CD4-positive, CD25-positive, alpha-beta regulatory T cell (primary cell): ENCODE measurements around the gene ZCCHC17. TPM values are rescaled to one million over a fixed set of nuclear protein-coding genes. Genes with fewer than 3 reads are reported as not detected.
"Not testable (repeated sequence)": the region's sequence is repeated elsewhere in the genome, so short reads cannot be mapped to it uniquely, and the experiment has no call there.

Source experiments
- ATAC-seq, 2 donors: fragments of 150-1000 bp; cut with Tn5 transposase; one replicate each; pipeline ENCODE4 v1.10.0; 2021; ENCODE audit warnings: low read depth in 2 of 2, moderate number of reproducible peaks in 2 of 2, moderate library complexity in 1 of 2
- DNase-seq, 3 donors: peaks; one replicate each; pipeline versions ENCODE4 v3.0.0 to v3.0.0-alpha.2; 2012 to 2022; ENCODE audit warnings: mixed read lengths in 1 of 3
- H3K27ac ChIP-seq: one replicate; pipeline ENCODE4 v1.7.0; 2013; ENCODE audit warnings: mild to moderate bottlenecking, low read length; ENCODE audit not compliant: insufficient read depth, poor library complexity, severe bottlenecking
- H3K27me3 ChIP-seq: one replicate; pipeline ENCODE4 v1.7.0; 2013; ENCODE audit warnings: low read length; ENCODE audit not compliant: control insufficient read depth, insufficient read depth
- H3K36me3 ChIP-seq: one replicate; pipeline ENCODE4 v1.7.0; 2013; ENCODE audit warnings: mild to moderate bottlenecking, low read length, moderate library complexity; ENCODE audit not compliant: control insufficient read depth, insufficient read depth
- H3K4me1 ChIP-seq: 2 replicates; pipeline ENCODE4 v1.7.0; 2013; ENCODE audit warnings: mild to moderate bottlenecking, low read length; ENCODE audit not compliant: insufficient read depth, control insufficient read depth, poor library complexity, severe bottlenecking
- H3K4me3 ChIP-seq: one replicate; pipeline ENCODE4 v1.7.0; 2013; ENCODE audit warnings: low read depth, mild to moderate bottlenecking, low read length, moderate library complexity
- H3K9me3 ChIP-seq, 2 experiments: 1 replicate in 1 of 2; 2 replicates in 1 of 2; pipeline ENCODE4 v1.7.0; 2013; ENCODE audit warnings: low read length in 2 of 2, mild to moderate bottlenecking in 1 of 2, moderate library complexity in 1 of 2; ENCODE audit not compliant: control insufficient read depth in 2 of 2
- H3K27ac Mint-ChIP-seq, 3 donors: one replicate each; pipeline ENCODE4 v1.8.0; 2020 to 2022; ENCODE audit warnings: mild to moderate bottlenecking in 3 of 3, mixed read lengths in 3 of 3, moderate library complexity in 2 of 3
- H3K27me3 Mint-ChIP-seq: one replicate; pipeline ENCODE4 v1.8.0; 2022; ENCODE audit warnings: mild to moderate bottlenecking, mixed read lengths
- H3K36me3 Mint-ChIP-seq: one replicate; pipeline ENCODE4 v1.8.0; 2020; ENCODE audit warnings: mixed read lengths
- H3K4me1 Mint-ChIP-seq, 4 donors: one replicate each; pipeline ENCODE4 v1.8.0; 2020 to 2022; ENCODE audit warnings: mixed read lengths in 4 of 4, mild to moderate bottlenecking in 1 of 4
- H3K4me3 Mint-ChIP-seq, 4 donors: one replicate each; pipeline ENCODE4 v1.8.0; 2020 to 2022; ENCODE audit warnings: mild to moderate bottlenecking in 4 of 4, mixed read lengths in 4 of 4, moderate library complexity in 3 of 4
- H3K9me3 Mint-ChIP-seq, 7 donors: one replicate each; pipeline ENCODE4 v1.8.0; 2020 to 2022; ENCODE audit warnings: mixed read lengths in 7 of 7, mild to moderate bottlenecking in 3 of 7, moderate library complexity in 2 of 7
- polyA plus RNA-seq, 4 donors: library from polyadenylated mRNA; unstranded; fragments of 300-500 nt; fragmentation: Illumina TruSeq; gene quantifications; one replicate each; pipeline ENCODE4 v1.2.3, GENCODE V29; 2021
- total RNA-seq: library from RNA; stranded (reverse); gene quantifications from one replicate; pipeline ENCODE4 v1.2.3, GENCODE V29; 2022

Gene ZCCHC17
- total and polyA plus RNA-seq, 5 donors from 2014 or later: 14.3 to 58.6 (median 45.8) TPM

DNA sequence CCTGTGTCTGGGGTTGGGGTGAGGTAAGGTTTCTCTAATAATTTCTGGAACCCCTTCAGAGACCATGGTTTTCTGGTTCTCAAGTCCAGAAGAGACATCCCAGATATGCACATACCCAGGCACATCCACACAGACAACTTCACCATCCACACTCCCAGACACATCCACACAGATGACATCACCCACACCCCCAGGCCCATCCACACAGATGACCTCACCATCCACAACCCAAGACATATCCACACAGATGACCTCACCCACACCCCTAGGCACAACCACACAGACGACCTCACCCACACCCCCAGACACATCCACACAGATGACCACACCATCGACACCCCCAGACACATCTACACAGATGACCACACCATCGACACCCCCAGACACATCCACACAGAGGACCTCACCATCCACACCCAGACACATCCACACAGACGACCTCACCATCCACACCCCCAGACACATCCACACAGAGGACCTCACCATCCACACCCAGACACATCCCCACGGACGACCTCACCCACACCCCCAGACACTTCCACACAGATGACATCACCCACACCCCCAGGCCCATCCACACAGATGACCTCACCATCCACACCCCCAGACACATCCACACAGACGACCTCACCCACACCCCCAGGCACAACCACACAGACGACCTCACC lies 89.9 kb downstream of the ZCCHC17 start:
- H3K4me1 ChIP-seq, H3K4me3 ChIP-seq, DNase-seq, H3K9me3 ChIP-seq, H3K4me3 Mint-ChIP-seq, H3K27ac ChIP-seq, H3K9me3 Mint-ChIP-seq, H3K36me3 ChIP-seq, H3K36me3 Mint-ChIP-seq, H3K4me1 Mint-ChIP-seq, ATAC-seq, H3K27me3 ChIP-seq: not testable (repeated sequence)
- Mint-ChIP-seq H3K27ac (peak overlapping the region in 1 of 3 donors; percentile 73), H3K27me3 (peaks cover 26% of the 10 kb centered on the region)

DNA sequence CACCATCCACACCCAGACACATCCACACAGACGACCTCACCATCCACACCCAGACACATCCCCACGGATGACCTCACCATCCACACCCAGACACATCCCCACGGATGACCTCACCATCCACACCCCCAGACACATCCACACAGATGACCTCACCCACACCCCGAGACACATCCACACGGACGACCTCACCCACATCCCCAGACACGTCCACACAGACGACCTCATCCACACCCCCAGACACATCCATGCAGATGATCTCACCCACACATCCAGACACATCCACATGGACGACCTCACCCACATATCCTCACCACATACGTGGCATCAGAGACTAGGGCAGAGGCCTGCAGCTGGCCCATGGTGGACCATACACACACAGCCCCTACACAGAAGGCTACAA lies 90.8 kb downstream of the ZCCHC17 start:
- Histone ChIP-seq H3K9me3 (no peaks in the 10 kb centered on the region), H3K27ac (no peak overlapping the region), H3K36me3 (no peaks in the 10 kb centered on the region), H3K4me1 (no peaks in the 10 kb centered on the region), H3K27me3 (no peaks in the 10 kb centered on the region), H3K4me3 (no peak overlapping the region)
- Mint-ChIP-seq H3K27me3 (peaks cover 27% of the 10 kb centered on the region), H3K36me3 (no peaks in the 10 kb centered on the region), H3K4me1 (no peaks in the 10 kb centered on the region), H3K27ac (no peak overlapping the region), H3K9me3 (no peaks in the 10 kb centered on the region), H3K4me3 (no peak overlapping the region)
- ATAC-seq (no peak), DNase-seq (no peak)

DNA sequence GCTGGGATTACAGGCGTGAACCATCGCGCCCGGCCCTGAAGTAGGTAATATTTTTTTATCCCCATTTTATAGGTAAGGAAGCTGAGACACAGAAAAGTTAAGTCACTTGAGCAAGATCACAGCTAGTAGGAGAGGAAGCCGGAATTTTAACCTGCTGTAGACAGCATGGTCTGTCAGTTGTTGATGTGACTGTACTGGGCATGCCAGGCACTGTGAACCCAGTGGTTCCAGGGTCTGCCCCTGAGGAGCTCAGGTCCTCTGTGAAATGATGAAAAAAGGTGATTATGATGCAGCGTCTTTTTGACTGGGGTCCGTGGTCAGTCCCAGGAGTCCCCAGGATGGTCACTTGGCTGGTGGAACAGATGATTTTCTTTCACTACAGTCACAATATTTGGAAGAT lies 92.8 kb downstream of the ZCCHC17 start:
- Histone ChIP-seq H3K27ac (no peak overlapping the region), H3K36me3 (no peaks in the 10 kb centered on the region), H3K9me3 (no peaks in the 10 kb centered on the region), H3K4me3 (no peak overlapping the region), H3K27me3 (no peaks in the 10 kb centered on the region), H3K4me1 (peaks cover 5% of the 10 kb centered on the region)
- Mint-ChIP-seq H3K36me3 (no peaks in the 10 kb centered on the region), H3K27ac (peak overlapping the region in 1 of 3 donors; percentile 63), H3K27me3 (peaks cover 22% of the 10 kb centered on the region), H3K4me3 (no peak overlapping the region), H3K4me1 (peaks cover 0 to 5% (median 3%) of the 10 kb centered on the region in 4 donors), H3K9me3 (no peaks in the 10 kb centered on the region)
- ATAC-seq (no peak), DNase-seq (no peak)

DNA sequence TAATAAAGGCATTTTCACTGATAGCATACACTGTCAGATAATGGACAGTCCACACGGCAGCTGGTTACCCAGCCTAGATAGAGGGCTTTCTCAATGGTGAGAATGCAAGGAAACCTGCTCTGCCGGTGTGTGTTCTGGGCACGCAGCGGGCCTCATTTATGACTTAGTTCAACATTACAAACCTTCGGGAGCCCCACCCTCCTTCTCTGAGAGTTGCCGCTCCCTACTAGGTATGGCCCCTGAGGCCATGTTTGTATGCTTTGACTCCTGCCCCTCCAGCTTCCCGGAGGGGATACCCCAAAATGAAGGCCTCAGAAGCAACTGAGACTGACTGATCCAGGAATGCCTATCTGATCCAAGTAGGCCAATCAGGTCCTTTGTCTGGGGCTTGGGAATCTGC lies 93.2 kb downstream of the ZCCHC17 start:
- Mint-ChIP-seq H3K27me3 (peaks cover 27% of the 10 kb centered on the region), H3K4me3 (no peak overlapping the region), H3K27ac (no peak overlapping the region), H3K4me1 (peaks cover 0 to 9% (median 5%) of the 10 kb centered on the region in 4 donors), H3K9me3 (no peaks in the 10 kb centered on the region), H3K36me3 (no peaks in the 10 kb centered on the region)
- Histone ChIP-seq H3K9me3 (no peaks in the 10 kb centered on the region), H3K4me1 (peaks cover 9% of the 10 kb centered on the region), H3K27me3 (no peaks in the 10 kb centered on the region), H3K36me3 (no peaks in the 10 kb centered on the region), H3K4me3 (no peak overlapping the region), H3K27ac (no peak overlapping the region)
- ATAC-seq (no peak), DNase-seq (no peak)

DNA sequence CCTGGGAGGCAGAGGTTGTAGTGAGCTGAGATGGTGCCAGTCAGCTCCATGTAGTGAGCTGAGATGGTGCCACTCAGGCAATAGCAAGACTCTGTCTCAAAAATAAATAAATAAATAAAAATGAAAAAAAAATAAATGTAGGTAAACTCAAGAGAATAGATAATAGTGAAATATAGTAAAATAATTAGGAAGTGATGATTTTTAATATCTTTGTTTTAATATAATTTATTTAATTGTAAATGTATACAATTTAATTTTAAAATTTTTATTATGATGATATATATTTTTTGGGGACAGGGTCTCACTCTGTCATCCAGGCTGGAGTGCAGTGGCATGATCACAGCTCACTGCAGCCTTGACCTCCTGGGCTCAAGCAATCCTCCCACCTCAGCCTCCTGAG lies 96.6 kb downstream of the ZCCHC17 start:
- Histone ChIP-seq H3K4me1 (peaks cover 9% of the 10 kb centered on the region), H3K4me3 (no peak overlapping the region), H3K9me3 (no peaks in the 10 kb centered on the region), H3K36me3 (no peaks in the 10 kb centered on the region), H3K27me3 (no peaks in the 10 kb centered on the region), H3K27ac (no peak overlapping the region)
- no peak overlapping the region for H3K27ac Mint-ChIP-seq
- no peak overlapping the region for H3K4me3 Mint-ChIP-seq
- H3K9me3 Mint-ChIP-seq: no peaks in the 10 kb centered on the region
- ATAC-seq: no peak
- peaks cover 0 to 12% (median 6%) of the 10 kb centered on the region in 4 donors for H3K4me1 Mint-ChIP-seq
- DNase-seq: no peak
- no peaks in the 10 kb centered on the region for H3K36me3 Mint-ChIP-seq
- peaks cover 35% of the 10 kb centered on the region for H3K27me3 Mint-ChIP-seq

DNA sequence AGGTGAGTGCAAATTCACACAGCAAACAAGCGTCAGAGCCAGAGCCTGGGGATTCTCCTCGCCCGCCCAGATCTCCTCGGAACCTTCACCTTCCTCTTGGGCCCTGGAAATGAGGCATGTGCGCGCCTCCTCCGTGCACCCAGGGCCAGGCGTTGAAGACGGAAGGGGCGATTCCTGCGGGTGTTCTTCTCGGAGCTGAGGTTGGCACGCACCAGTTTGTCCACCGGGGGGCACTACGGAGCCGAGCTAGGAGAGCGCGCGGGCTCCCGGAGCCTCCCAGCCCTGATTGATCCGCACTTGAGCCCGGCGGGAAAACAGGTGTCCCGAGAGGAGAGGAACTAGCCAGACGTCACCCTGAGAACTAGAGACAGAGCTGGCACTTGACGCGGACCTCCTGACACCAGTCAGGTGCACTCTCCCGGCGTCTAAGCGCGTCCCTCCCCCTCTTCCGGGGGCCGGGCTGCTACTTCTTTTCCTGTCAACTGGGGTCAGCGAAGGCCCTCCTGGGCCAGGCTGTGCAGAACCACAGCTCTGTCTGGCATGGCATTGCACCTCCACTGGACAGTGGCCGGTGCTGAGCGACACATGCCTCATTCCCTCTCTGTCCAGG lies 97.9 kb downstream of the ZCCHC17 start:
- no peaks in the 10 kb centered on the region for H3K9me3 Mint-ChIP-seq
- Histone ChIP-seq H3K4me1 (peaks cover 9% of the 10 kb centered on the region), H3K4me3 (peak overlapping the region; percentile 47), H3K36me3 (no peaks in the 10 kb centered on the region), H3K9me3 (no peaks in the 10 kb centered on the region), H3K27me3 (no peaks in the 10 kb centered on the region), H3K27ac (no peak overlapping the region)
- peaks cover 0 to 12% (median 6%) of the 10 kb centered on the region in 4 donors for H3K4me1 Mint-ChIP-seq
- H3K27ac Mint-ChIP-seq: peak overlapping the region in 1 of 3 donors; percentile 60
- DNase-seq: peak; percentile 45 to 74 (median 64)
- H3K27me3 Mint-ChIP-seq: peaks cover 38% of the 10 kb centered on the region
- H3K36me3 Mint-ChIP-seq: no peaks in the 10 kb centered on the region
- H3K4me3 Mint-ChIP-seq: peak overlapping the region; percentile 56 to 91 (median 84)
- ATAC-seq: peak; percentile 84 to 87

DNA sequence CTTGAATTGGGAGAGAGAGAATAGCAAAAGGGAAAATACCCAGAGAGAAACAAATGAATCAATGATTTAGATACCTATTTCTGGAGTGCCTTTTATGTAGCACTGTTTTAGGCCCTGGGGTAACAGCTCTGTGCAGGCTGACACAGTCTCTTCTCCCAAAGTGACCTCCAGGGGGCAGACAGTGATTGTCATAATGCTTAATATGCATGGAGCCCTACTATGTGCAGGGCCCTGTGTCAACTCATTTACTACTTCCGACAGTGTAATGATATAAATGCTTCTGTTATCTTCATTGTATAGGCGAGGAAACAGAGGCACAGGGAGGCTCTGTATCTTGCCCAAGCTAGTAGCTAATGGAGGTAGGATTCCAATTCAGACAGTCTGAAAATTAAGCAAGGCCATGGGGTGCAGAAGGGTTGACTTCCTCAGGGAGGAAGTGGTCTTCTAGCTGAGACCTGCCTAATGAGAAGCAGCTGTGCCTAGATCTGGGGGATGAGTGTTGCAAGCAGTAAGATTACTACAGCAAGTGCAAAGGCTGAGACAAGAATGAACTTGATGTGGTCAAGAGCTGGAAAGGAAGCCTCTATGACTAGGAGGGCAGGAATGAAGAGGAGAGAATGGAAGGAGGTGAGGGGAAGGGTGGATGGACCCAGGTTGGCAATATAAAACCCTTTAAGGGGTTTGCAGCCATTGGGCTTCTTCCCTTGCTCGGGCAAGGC lies 100.0 kb downstream of the ZCCHC17 start:
- ATAC-seq (no peak), DNase-seq (no peak)
- H3K36me3 Mint-ChIP-seq: no peaks in the 10 kb centered on the region
- H3K27ac Mint-ChIP-seq: no peak overlapping the region
- no peaks in the 10 kb centered on the region for H3K9me3 Mint-ChIP-seq
- H3K4me1 Mint-ChIP-seq: peaks cover 0 to 12% (median 6%) of the 10 kb centered on the region in 4 donors
- H3K4me1 ChIP-seq: peaks cover 9% of the 10 kb centered on the region
- no peaks in the 10 kb centered on the region for H3K27me3 ChIP-seq
- peaks cover 38% of the 10 kb centered on the region for H3K27me3 Mint-ChIP-seq
- H3K4me3 Mint-ChIP-seq: no peak overlapping the region
- no peaks in the 10 kb centered on the region for H3K36me3 ChIP-seq
- no peak overlapping the region for H3K4me3 ChIP-seq
- H3K27ac ChIP-seq: no peak overlapping the region
- no peaks in the 10 kb centered on the region for H3K9me3 ChIP-seq
